ENCODE data around the gene DLG2.
"Not testable (repeated sequence)": the region's sequence is repeated elsewhere in the genome, so short reads cannot be mapped to it uniquely, and the experiment has no call there.

Gene DLG2

DNA sequence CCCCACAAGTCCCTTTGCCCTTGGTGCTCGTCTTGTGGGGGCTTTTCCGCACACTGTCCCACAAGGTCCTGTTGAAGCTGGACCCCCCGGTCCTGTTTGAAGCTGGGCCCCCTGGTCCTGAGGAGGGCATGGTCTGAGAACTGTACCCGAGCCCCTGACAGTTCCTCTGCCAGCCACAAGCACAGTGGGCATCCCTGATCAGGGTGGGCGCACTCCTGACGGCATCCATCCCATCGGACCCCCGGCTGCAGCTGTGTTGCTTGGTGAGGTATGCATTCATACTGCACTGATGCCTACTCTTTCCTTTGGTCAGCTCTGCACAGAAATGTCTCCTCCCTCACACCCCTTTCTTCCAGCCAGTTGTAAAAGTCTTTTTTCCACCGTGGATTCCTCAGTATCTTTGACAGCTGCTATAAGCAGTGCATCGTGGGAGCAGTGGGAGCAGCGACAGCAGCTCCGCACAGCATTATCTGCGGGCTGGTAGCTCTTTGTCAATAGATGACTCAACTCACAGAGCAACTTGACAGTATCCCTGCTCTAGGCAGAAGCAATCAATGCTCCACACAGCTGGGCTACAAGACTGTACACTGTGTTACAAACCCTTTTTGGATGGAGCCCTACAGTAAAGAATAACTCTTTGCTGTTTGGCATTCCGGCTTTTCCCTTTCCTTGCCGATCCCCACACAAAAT, 1310.1 kb downstream of the DLG2 start:
- no peak for DNase-seq

- DNase-seq, result no peak
Observed at GRCh38 chr11:84313830-84314359, 1313.2 kb downstream of the DLG2 start.

DNA sequence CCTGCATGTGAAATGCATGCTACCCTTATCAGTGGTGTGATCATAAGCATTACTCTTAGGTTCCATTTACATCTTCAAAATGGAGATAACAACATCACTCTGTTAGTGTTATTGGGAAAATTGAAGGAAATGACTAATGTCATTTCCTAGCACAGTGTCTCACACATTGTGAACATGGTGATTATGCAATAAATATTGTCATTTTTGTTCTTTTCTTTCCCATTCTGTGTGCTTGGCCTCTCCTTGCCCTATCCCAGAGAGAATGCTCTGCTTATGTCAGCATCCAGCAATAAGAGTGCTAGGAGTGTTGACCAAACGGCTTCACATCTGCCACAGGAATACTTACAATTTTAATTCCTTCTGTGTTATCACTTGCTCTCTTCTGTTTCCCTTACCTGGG, 1316.9 kb downstream of the DLG2 start:
- DNase-seq, result no peak

DNA sequence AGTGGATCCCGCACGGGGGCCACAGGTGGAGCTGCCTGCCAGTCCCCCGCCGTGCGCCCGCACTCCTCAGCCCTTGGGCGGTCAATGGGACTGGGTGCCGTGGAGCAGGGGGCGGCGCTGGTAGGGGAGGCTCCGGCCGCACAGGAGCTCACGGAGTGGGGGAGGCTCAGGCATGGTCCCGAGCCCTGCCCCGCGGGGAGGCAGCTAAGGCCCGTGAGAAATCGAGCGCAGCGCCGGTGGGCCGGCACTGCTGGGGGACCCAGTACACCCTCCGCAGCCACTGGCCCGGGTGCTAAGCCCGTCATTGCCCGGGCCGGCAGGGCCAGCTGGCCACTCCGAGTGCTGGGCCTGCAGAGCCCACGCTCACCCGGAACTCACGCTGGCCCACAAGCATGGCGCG, 1318.7 kb downstream of the DLG2 start:
- DNase-seq, result not testable (repeated sequence)

- DNase-seq, result no peak
Observed at GRCh38 chr11:84300092-84300491, 1327.1 kb downstream of the DLG2 start.

GRCh38 chr11:84297570-84297969, 1329.6 kb downstream of the DLG2 start:
- DNase-seq, result no peak

GRCh38 chr11:84295815-84296214, 1331.3 kb downstream of the DLG2 start:
- DNase-seq, result no peak

DNA sequence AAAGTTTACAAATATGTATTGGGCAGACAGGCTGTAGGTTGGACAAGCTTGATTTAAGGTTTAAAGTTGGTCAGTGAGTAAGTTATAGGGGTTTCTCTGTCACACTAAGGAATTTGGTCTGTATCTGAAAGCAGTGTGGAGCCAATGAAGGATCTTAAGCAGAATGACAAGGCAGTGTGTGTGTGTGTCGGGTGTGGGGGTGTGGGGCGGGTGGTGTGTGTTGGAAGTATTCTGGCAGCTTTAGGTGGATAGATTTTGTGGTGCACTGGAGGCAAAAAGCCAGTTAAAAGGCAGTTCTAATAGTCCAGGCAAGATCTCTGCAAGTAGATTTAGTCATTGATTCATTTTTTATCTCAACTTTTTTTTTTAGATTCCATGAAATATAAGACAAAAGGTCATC, 1334.2 kb downstream of the DLG2 start:
- DNase-seq, result no peak

DNA sequence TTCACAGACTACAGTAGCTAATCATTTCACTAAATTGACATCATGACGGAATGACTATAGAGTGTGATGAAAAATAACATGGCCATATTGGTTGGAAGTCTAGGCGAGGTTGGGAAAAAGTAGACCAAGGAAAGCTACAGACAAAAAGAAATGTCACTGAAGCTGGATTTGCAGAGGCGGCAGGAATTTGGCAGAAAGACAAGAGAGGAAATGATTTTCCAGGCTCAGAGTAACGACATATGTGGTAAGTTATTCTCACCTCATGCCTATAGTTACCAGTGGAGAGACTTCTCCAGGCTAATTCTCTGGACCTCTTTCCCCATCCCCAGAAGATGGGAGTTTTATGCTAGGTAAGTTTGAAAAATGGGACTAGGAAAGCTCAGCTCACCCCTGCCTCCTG, 1335.1 kb downstream of the DLG2 start:
- no peak for DNase-seq

- DNase-seq, result no peak
Observed at GRCh38 chr11:84290647-84291046, 1336.5 kb downstream of the DLG2 start.

- no peak for DNase-seq
Observed at GRCh38 chr11:84289381-84289906, 1337.7 kb downstream of the DLG2 start.

- no peak for DNase-seq
Observed at GRCh38 chr11:84273541-84273940, 1353.6 kb downstream of the DLG2 start.

DNA sequence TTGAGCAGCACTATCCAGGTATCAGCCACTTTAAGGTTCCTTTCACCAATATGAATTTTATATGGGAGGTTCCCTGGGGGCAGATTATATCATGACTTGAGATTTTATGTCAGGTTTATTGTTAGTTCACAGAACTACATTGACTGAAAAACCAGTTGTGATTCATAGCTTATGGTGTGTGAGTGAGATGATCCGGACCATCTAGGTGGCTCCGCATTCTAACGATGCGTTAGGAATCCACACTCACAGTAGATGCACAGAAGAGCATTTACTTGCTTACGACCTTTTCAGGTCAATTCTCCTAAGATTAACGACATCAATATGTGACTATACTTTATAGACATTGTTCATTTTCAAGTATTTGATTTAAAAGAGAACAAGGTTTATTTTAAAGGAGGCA, 1356.7 kb downstream of the DLG2 start:
- DNase-seq, result no peak

DNA sequence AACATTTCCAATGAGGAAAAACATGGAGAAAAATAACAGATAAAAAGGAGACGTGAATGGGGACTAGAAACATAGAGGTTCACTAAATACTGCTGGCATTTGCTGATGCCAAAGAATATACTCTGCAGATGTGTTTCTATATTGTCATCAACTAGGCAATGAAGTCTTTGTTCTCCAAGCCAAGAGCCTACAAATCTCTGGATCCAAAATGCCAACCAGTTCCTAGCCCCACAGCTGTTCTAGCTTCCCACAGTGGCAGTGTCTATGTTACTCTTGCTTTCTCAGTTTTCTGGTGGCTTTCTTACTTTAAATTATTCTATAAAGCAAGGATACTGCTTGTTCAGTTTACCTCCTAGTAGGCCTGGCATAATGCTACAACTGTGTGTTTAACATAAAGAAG, 1363.1 kb downstream of the DLG2 start:
- DNase-seq, result no peak

GRCh38 chr11:84261707-84262106, 1365.4 kb downstream of the DLG2 start:
- DNase-seq, result no peak

GRCh38 chr11:84260862-84261261, 1366.3 kb downstream of the DLG2 start:
- DNase-seq, result no peak

DNA sequence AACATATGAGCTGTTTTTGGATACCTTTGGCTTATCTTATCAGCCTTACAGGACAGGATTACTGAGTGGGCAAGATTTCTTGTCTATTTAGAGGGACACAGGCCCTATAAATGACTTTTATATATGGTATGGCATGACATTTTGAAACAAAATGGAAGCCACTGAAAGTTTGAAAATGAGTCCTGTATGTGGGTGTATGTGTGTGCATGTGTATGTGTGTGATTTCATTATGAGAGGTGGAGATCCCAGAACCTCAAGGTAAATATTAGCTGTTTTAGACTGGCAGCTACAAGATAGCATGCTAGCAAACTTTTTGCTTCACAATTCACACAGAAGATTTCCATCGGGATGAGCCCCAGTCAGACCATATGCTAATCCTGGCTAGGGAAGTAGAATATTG, 1370.5 kb downstream of the DLG2 start:
- no peak for DNase-seq

DNA sequence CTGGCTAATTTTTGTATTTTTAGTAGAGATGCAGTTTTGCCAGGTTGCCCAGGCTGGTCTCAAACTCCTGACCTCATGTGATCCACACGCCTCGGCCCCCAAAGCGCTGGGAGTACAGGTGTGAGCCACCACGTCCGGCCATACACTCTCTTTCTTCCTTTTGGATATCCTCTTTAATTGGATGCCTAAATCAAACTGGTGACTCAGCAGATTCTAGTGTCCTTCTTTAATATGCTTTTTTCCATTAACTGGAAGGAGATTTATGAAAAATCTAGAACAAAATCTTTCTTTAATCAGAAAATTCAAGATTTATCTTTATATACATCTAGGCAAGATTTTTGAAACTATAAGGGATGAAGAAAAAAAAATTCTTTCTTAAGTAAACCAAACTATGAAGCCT, 1371.7 kb downstream of the DLG2 start:
- DNase-seq, result no peak

DNA sequence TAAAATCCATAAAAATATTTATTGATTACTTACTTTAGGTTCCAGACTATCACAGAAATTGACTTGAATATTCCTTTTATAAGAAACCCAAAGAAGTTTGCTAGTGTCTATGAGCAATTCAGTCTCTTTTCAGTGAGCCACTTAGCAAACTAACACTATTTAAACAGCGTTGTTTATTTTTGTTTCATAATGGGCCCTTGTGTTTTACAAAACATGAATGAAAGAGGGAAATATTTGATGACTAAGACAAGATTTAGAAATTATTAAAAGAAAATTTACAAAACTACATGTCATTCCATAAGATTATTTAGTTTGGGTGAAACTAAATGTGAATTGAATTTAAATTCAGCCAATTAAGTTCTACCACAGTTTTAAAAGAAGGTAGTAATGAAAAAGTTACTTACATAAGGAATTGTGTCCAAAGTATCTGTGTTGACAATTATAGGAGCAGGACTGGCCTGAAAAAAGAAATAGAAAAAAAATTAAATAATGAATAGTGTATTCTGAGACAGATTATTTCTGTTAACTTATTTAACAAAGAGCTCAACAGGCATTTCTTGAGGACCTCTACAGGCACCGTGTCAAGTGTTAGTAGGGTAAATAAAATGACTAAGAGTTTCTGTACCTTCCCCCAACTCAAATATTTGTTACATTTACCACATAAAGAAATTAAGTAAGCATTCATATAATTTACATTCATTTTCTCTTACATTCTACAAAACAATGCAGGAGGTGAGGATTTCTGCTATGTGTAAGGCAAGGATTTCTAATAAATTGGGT, 1376.1 kb downstream of the DLG2 start:
- no peak for DNase-seq

DNA sequence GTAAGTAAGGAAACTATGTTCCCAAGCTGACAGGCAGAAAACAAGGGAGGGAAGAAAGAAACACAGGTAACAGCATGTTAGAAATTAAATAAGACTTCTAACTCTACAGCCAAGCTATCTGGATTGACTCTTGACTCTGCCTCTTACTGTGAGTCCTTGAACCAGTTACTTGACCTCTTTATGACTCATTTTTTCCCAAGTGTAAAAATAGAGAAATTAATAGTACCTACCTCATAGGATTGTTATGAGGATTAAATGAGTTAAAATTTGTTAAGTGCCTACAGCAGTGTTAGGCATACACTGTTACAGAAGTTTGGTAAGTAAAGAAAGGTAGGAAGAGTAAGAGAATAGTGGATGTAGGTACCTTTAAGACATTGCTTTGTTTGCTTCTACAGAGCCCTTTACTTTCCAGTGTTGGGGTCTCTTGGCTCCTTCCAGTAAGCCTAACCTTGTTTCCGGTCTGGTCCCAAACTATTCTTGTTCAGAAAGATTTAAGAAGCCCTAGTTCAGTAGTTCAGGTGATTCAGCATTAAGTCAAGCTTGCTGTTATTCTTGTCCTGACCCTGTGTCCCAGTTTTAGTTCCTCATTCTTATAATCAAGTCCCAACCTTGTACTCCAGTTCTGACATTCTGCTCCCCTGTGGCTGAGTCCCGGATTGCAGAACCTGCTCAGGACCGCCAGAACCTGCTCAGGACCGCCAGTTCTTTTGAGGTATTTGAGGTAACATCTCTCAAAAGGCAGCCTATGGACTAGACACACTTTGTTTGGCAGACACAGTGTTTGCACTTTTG, 1377.6 kb downstream of the DLG2 start:
- DNase-seq, result no peak

GRCh38 chr11:84247926-84248325, 1379.2 kb downstream of the DLG2 start:
- no peak for DNase-seq

DNA sequence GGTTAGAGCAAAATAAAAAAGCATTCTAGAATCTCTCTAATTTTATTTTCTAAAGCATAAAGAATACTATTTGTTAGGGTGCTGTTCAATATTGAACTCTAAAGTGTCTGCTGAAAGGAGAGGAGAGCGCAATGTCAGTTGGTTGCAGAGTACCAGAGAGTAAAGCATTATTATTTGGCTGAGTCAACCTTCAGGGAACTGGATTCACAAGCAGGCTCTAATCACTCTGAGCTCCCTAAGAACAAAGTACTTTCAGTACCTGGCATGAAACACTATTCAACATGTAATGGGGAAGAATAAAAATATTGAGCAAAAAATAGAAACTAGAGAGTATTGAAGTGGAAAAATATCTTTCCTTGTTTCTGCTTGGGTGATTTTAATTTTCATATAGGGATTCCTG, 1380.0 kb downstream of the DLG2 start:
- no peak for DNase-seq

DNA sequence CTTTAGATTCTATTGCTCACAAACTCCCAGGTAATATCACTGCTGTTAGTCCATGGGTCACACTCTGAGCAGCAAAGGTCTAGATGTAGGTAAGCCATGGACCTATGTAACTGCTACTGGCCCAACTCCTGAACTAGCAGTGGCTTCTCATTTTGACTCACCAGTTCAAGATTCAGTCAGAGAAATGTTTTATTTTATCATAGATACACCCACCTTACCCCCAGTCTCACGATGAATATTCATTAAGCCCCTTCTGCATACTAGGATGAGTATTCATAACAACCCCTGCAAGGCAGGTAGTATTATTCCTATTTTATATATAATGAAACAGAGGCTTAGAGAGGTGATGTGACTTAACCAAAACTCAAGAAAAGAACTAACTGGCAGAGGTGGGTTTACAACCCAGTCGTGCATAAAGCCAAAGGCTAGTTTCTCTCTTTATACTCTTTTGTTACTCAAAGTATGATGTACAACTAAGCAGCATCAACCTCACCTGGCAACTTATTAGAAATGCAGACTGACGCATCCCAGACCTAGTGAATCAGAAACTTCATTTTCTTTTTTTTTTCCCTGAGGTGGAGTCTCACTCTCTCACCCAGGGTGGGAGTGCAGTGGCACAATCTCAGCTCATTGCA, 1383.4 kb downstream of the DLG2 start:
- no peak for DNase-seq

Data from inflammatory macrophage (primary cell).